ENCODE results near the gene SPTBN5.

The SPTBN5 gene

GRCh38 chr15:41866263-41866703 is 27.6 kb downstream of the SPTBN5 start:
- no peak for DNase-seq
- no peak for ATAC-seq

- ATAC-seq (no peak), DNase-seq (no peak)
These were observed 28.3 kb downstream of the SPTBN5 start for GRCh38 chr15:41865490-41866055.

GRCh38 chr15:41862515-41863116 is 31.2 kb downstream of the SPTBN5 start:
- ATAC-seq (no peak), DNase-seq (no peak)

GRCh38 chr15:41861736-41862356 is 32.0 kb downstream of the SPTBN5 start:
- ATAC-seq (no peak), DNase-seq (no peak)

- DNase-seq (no peak), ATAC-seq (no peak)
These were observed 33.6 kb downstream of the SPTBN5 start for GRCh38 chr15:41860049-41860828.

- DNase-seq (no peak), ATAC-seq (no peak)
These were observed 35.1 kb downstream of the SPTBN5 start for GRCh38 chr15:41858756-41859155.

GRCh38 chr15:41857316-41857715 is 36.5 kb downstream of the SPTBN5 start:
- no peak for ATAC-seq
- no peak for DNase-seq

GRCh38 chr15:41856716-41857115 is 37.1 kb downstream of the SPTBN5 start:
- ATAC-seq, result no peak
- no peak for DNase-seq

- ATAC-seq, result no peak
These were observed 37.6 kb downstream of the SPTBN5 start for GRCh38 chr15:41856262-41856661.

GRCh38 chr15:41855261-41855961 is 38.4 kb downstream of the SPTBN5 start:
- no peak for ATAC-seq
- DNase-seq, result no peak

More at GRCh38 chr15:41856262-41856661, 37.6 kb downstream of the SPTBN5 start:
- DNase-seq, result no peak

GRCh38 chr15:41854443-41854842 is 39.4 kb downstream of the SPTBN5 start:
- DNase-seq, result no peak

GRCh38 chr15:41853831-41854230 is 40.0 kb downstream of the SPTBN5 start:
- ATAC-seq (no peak), DNase-seq (no peak)

More at GRCh38 chr15:41854443-41854842, 39.4 kb downstream of the SPTBN5 start:
- ATAC-seq, result no peak

GRCh38 chr15:41852736-41853590 is 40.9 kb downstream of the SPTBN5 start:
- no peak for DNase-seq
- no peak for ATAC-seq

GRCh38 chr15:41851755-41852370 is 42.0 kb downstream of the SPTBN5 start:
- DNase-seq, result no peak
- ATAC-seq, result no peak

- no peak for ATAC-seq
- no peak for DNase-seq
These were observed 42.7 kb downstream of the SPTBN5 start for GRCh38 chr15:41851167-41851523.

- no peak for ATAC-seq
These were observed 43.2 kb downstream of the SPTBN5 start for GRCh38 chr15:41850482-41851166.

GRCh38 chr15:41849861-41850260 is 44.0 kb downstream of the SPTBN5 start:
- no peak for DNase-seq
- ATAC-seq, result no peak

More at GRCh38 chr15:41850482-41851166, 43.2 kb downstream of the SPTBN5 start:
- no peak for DNase-seq

- DNase-seq (no peak), ATAC-seq (no peak)
These were observed 44.6 kb downstream of the SPTBN5 start for GRCh38 chr15:41849204-41849603.

GRCh38 chr15:41848631-41849030 is 45.2 kb downstream of the SPTBN5 start:
- DNase-seq (peak; percentile 42), ATAC-seq (peak; percentile 63)

- DNase-seq, result no peak
- ATAC-seq, result no peak
These were observed 45.9 kb downstream of the SPTBN5 start for GRCh38 chr15:41847981-41848380.

Data from stimulated activated naive CD8-positive, alpha-beta T cell treated with anti-CD3 and anti-CD28 coated beads, Interleukin-15, Interleukin-2, amounts not matched to agents 100 U/mL and 50 U/mL, for 24 hours (primary cell).